Measurements from ENCODE around the gene PRAMEF17.
"Not testable (repeated sequence)": the region's sequence is repeated elsewhere in the genome, so short reads cannot be mapped to it uniquely, and the experiment has no call there.

- TF ChIP-seq CTCF (IDR thresholded peaks at IDR 0.05; ENCODE audit: insufficient read depth, low read depth, low read length); EZH2 (IDR thresholded peaks at IDR 0.05; ENCODE audit: insufficient read depth, low read length): not testable (repeated sequence)
These were observed 46.9 kb upstream of the PRAMEF17 start for GRCh38 chr1:13342496-13342895.

Data from astrocyte (in vitro differentiated cells and primary cell).